GM23248 (cell line): ENCODE measurements around the gene CALML6.

ENCODE experiments used
- EZH2 ChIP-seq: fragments of 200-600 bp; sonication (generic); IDR thresholded peaks from 2 replicates; pipeline ENCODE4 v1.6.1; 2018; ENCODE audit warnings: antibody characterized with exemption, mild to moderate bottlenecking; ENCODE audit not compliant: insufficient read depth, poor library complexity, severe bottlenecking
- EZH2phosphoT487 ChIP-seq: fragments of 200-600 bp; sonication (generic); IDR thresholded peaks from 2 replicates; pipeline ENCODE4 v1.6.1; 2018; ENCODE audit warnings: antibody characterized with exemption, moderate library complexity, mild to moderate bottlenecking, low read depth; ENCODE audit not compliant: insufficient read depth

DNA sequence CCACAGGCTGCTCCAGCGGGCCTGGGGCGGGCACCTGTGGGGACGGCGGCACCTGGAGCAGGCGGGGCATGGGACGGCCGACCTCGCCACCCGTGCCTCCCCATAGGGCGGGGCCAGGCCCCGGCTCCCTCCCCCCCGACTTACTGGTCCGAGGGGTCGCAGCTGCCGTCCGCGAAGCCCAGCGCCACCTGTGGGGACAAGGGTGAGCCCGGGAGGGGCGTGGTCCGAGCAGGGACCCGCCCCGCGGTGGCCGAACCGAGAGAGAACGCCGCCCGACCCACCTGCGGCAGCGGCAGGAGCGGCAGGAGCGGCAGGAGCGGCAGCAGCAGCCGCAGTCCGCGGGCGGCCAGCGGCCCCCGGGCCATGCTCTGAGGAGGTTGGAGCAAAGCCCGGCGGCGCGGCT is 3.8 kb downstream of the CALML6 start, which contains the start of gene TMEM52:
- TF ChIP-seq EZH2 = no peak
- TF ChIP-seq EZH2phosphoT487 = no peak
